ENCODE data around the gene ZNF672.
"Not testable (repeated sequence)": the region's sequence is repeated elsewhere in the genome, so short reads cannot be mapped to it uniquely, and the experiment has no call there.

Gene ZNF672

DNA sequence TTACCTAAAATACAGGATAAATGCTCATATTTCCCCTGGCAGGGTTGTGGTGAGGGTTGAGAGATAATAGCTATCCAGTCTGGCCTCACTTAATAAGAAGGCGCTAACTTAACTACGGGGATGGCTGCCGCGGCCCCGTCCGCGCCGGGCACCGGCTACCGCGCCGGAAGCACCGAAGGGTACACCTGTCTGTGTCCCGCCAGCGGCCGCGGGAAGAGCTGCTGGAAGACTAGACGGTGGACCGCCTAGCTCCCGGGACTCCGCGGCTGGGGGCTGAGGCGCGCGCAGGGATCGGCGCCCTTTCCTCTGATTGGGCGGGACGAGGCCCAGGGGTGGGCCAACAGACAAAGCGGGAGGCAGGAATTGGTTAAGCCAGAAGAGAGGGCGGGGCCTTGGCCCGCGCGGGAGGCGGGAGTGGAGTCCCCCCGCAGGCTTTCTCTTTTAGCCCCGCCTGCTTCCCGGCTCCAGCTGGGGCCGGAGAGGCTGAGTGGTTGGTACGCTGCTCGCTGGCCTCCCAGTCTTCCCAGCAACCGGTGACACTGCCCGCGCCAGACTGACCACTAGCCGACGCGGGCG is at the start of gene ZNF672:
ZNF672 (plus strand) TSS at position 444 of the 576 bp plus-strand sequence. CDS start 9,051 bp downstream, outside the sequence.
- peaks cover 18% of the 10 kb centered on the region for H3K4me1 Mint-ChIP-seq (ENCODE audit: low read depth)
- H3K4me3 Mint-ChIP-seq, result no peak within 1 kb of the TSS
- H3K27ac Mint-ChIP-seq, result peak within 1 kb of the TSS; percentile 93
- H3K36me3 Mint-ChIP-seq (ENCODE audit: low read depth), result no peaks in the 10 kb centered on the region
- H3K27me3 Mint-ChIP-seq (ENCODE audit: low read depth), result no peaks in the 10 kb centered on the region
- no peaks in the 10 kb centered on the region for H3K9me3 Mint-ChIP-seq

DNA sequence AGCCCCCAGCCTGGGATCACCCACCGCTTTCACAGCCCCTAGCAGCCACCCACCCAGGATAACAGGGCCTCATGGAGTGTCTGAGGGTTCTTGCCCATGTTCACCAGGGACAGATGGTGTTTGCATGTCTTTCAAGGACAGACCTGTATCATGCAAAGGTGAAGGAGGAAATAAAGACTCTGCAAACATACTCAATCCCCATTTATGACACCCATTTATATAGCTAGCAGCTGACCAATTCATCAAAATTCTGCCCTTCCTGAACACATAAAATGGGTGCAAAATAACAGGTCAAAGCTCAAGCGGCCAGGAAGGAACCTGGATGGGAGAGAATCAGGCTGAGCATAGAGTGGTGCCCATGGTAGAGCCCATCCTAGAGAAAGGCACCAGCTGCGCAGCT is 49.7 kb upstream of the ZNF672 start:
- H3K9me3 Mint-ChIP-seq, result no peaks in the 10 kb centered on the region
- no peaks in the 10 kb centered on the region for H3K4me1 Mint-ChIP-seq (ENCODE audit: low read depth)
- H3K27ac Mint-ChIP-seq, result no peak overlapping the region
- H3K36me3 Mint-ChIP-seq (ENCODE audit: low read depth), result no peaks in the 10 kb centered on the region
- H3K4me3 Mint-ChIP-seq, result no peak overlapping the region
- H3K27me3 Mint-ChIP-seq (ENCODE audit: low read depth), result peaks cover 6% of the 10 kb centered on the region

- H3K27me3 Mint-ChIP-seq (ENCODE audit: low read depth); H3K36me3 Mint-ChIP-seq (ENCODE audit: low read depth); H3K27ac Mint-ChIP-seq; H3K4me3 Mint-ChIP-seq; H3K4me1 Mint-ChIP-seq (ENCODE audit: low read depth); H3K9me3 Mint-ChIP-seq: not testable (repeated sequence)
These were observed 48.7 kb upstream of the ZNF672 start for GRCh38 chr1:248789337-248789736.

DNA sequence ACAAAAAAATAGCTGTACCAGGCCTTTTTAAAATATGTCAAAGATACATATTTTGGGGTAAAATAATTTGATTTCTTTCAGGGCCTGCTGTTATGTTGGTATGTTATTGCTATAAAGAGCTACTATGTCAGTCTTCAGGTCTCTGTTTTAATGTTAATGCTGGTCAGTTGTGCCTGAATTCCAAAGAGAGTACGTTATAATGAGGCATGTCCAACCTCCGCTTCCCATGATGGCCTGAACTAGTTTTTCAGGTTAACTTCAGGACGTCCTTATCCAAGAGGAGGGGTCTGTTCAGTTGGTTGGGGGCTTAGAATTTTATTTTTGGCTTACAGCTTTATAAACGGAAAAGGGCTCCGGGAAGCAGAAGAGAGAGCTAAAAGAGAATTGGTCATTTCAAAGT is 47.6 kb upstream of the ZNF672 start:
- H3K9me3 Mint-ChIP-seq, result peaks cover 4% of the 10 kb centered on the region
- H3K36me3 Mint-ChIP-seq (ENCODE audit: low read depth), result peaks cover 2% of the 10 kb centered on the region
- H3K4me1 Mint-ChIP-seq (ENCODE audit: low read depth), result peaks cover 4% of the 10 kb centered on the region
- H3K27ac Mint-ChIP-seq, result no peak overlapping the region
- no peak overlapping the region for H3K4me3 Mint-ChIP-seq
- H3K27me3 Mint-ChIP-seq (ENCODE audit: low read depth), result peaks cover 6% of the 10 kb centered on the region

DNA sequence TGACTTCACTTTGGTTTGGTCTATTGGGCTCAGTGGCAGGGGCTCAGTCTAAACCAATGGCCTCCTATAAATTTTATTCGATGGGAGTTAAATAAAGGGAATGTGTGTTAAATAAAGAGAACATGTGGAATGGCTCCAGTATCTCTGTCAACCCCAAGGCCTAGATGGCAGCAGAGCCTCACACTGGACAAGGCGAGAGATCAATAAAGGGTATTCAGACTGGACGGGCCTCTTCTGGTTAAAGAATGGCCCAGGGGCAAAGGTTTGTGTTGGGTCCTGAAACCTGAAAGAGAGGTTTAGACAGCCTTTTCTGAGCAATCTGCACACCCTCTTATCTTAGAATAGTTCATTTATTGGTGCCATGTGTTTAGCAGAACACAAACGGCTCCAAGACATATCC is 47.0 kb upstream of the ZNF672 start:
- Mint-ChIP-seq H3K27me3 (ENCODE audit: low read depth) (peaks cover 6% of the 10 kb centered on the region), H3K9me3 (peaks cover 4% of the 10 kb centered on the region), H3K36me3 (ENCODE audit: low read depth) (peaks cover 2% of the 10 kb centered on the region), H3K27ac (no peak overlapping the region), H3K4me3 (no peak overlapping the region), H3K4me1 (ENCODE audit: low read depth) (peaks cover 4% of the 10 kb centered on the region)

GRCh38 chr1:248792342-248792741 is 45.7 kb upstream of the ZNF672 start:
- H3K4me1 Mint-ChIP-seq (ENCODE audit: low read depth), result peaks cover 4% of the 10 kb centered on the region
- H3K4me3 Mint-ChIP-seq, result no peak overlapping the region
- H3K9me3 Mint-ChIP-seq, result peaks cover 4% of the 10 kb centered on the region
- H3K36me3 Mint-ChIP-seq (ENCODE audit: low read depth), result peaks cover 2% of the 10 kb centered on the region
- H3K27ac Mint-ChIP-seq, result no peak overlapping the region
- H3K27me3 Mint-ChIP-seq (ENCODE audit: low read depth), result peaks cover 7% of the 10 kb centered on the region

GRCh38 chr1:248793592-248793991 is 44.4 kb upstream of the ZNF672 start:
- Mint-ChIP-seq H3K27me3 (ENCODE audit: low read depth) (peaks cover 18% of the 10 kb centered on the region), H3K27ac (no peak overlapping the region), H3K4me1 (ENCODE audit: low read depth) (peaks cover 4% of the 10 kb centered on the region), H3K36me3 (ENCODE audit: low read depth) (peaks cover 2% of the 10 kb centered on the region), H3K4me3 (no peak overlapping the region), H3K9me3 (peaks cover 4% of the 10 kb centered on the region)

GRCh38 chr1:248794663-248795062 is 43.4 kb upstream of the ZNF672 start:
- not testable (repeated sequence) for H3K36me3 Mint-ChIP-seq (ENCODE audit: low read depth); H3K4me1 Mint-ChIP-seq (ENCODE audit: low read depth); H3K27ac Mint-ChIP-seq; H3K9me3 Mint-ChIP-seq; H3K4me3 Mint-ChIP-seq
- peaks cover 15% of the 10 kb centered on the region for H3K27me3 Mint-ChIP-seq (ENCODE audit: low read depth)

DNA sequence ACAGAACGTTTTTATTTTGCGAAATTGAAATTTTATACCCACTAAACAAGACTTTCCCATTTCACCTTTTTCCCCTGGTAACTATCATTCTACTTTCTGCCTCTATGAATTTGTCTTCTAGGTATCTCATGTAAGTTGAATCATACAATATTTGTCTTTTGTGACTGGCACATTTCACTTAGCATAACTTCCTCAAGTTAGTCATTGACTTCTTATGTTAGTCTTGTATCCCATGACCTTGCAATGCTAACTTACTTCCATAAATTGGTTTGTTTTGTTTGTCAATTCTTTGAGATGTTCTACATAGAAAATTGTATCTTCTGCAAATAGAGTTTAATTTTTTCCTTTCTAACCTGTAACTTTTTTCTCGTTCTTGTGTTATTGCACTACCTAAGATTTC is 39.2 kb upstream of the ZNF672 start:
- H3K9me3 Mint-ChIP-seq, result peaks cover 4% of the 10 kb centered on the region
- H3K4me1 Mint-ChIP-seq (ENCODE audit: low read depth), result peaks cover 2% of the 10 kb centered on the region
- H3K27ac Mint-ChIP-seq, result no peak overlapping the region
- no peak overlapping the region for H3K4me3 Mint-ChIP-seq
- peaks cover 18% of the 10 kb centered on the region for H3K27me3 Mint-ChIP-seq (ENCODE audit: low read depth)
- peaks cover 2% of the 10 kb centered on the region for H3K36me3 Mint-ChIP-seq (ENCODE audit: low read depth)

- Mint-ChIP-seq H3K27me3 (ENCODE audit: low read depth) (peaks cover 15% of the 10 kb centered on the region), H3K36me3 (ENCODE audit: low read depth) (no peaks in the 10 kb centered on the region), H3K4me1 (ENCODE audit: low read depth) (peaks cover 4% of the 10 kb centered on the region), H3K9me3 (no peaks in the 10 kb centered on the region), H3K27ac (no peak overlapping the region), H3K4me3 (no peak overlapping the region)
These were observed 37.6 kb upstream of the ZNF672 start for GRCh38 chr1:248800459-248800858.

- Mint-ChIP-seq H3K9me3 (no peaks in the 10 kb centered on the region), H3K4me3 (no peak overlapping the region), H3K27me3 (ENCODE audit: low read depth) (peaks cover 13% of the 10 kb centered on the region), H3K27ac (no peak overlapping the region), H3K36me3 (ENCODE audit: low read depth) (no peaks in the 10 kb centered on the region), H3K4me1 (ENCODE audit: low read depth) (peaks cover 4% of the 10 kb centered on the region)
These were observed 35.6 kb upstream of the ZNF672 start for GRCh38 chr1:248802454-248802853.

GRCh38 chr1:248803501-248803900 is 34.5 kb upstream of the ZNF672 start:
- H3K27me3 Mint-ChIP-seq (ENCODE audit: low read depth); H3K36me3 Mint-ChIP-seq (ENCODE audit: low read depth); H3K4me3 Mint-ChIP-seq; H3K9me3 Mint-ChIP-seq; H3K4me1 Mint-ChIP-seq (ENCODE audit: low read depth); H3K27ac Mint-ChIP-seq: not testable (repeated sequence)

DNA sequence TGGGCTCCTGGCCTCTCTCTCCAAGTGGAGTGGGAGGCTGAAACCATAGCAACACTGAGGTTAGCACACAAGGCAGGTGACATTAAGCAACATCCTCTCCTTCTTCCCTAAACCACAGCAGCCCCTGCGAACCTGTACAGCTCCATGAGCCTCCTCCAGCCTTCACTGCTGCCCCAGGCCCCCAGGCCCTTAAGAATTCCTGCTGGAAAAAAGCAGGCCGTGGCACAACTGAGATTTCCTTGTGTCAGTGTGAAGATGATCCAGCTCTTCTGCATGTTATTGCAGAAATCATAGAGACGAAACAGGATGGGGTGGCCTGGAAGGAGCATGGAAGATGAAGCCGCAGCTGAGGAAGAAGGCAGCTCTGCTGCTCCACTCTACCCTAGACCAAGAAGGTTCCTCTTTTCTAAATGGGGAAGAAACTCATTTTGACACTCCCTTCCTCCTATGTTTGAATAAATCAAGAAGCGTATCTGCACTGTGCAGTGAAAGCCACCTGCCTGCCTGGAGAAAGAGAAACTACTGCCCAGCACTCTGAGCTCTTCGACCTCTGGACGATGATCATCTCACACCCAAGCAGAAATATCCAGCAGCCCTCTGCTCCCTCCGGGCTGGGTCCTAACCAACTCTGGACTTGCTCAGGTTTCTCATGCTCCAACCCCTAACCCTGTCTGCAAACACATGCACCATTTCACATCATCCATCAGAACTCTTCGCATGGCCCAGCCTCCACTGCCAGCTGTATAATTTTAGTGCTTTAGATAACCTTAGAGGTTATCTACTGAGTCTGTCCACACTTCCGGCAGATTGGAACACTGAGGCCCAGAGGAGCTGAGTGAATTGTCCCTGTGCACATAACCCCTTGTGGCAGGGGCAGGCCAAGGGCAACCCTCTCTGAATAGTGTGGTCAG is 33.0 kb upstream of the ZNF672 start:
- Mint-ChIP-seq H3K27ac (no peak overlapping the region), H3K4me1 (ENCODE audit: low read depth) (peaks cover 4% of the 10 kb centered on the region), H3K36me3 (ENCODE audit: low read depth) (no peaks in the 10 kb centered on the region), H3K27me3 (ENCODE audit: low read depth) (peaks cover 3% of the 10 kb centered on the region), H3K4me3 (no peak overlapping the region), H3K9me3 (no peaks in the 10 kb centered on the region)

DNA sequence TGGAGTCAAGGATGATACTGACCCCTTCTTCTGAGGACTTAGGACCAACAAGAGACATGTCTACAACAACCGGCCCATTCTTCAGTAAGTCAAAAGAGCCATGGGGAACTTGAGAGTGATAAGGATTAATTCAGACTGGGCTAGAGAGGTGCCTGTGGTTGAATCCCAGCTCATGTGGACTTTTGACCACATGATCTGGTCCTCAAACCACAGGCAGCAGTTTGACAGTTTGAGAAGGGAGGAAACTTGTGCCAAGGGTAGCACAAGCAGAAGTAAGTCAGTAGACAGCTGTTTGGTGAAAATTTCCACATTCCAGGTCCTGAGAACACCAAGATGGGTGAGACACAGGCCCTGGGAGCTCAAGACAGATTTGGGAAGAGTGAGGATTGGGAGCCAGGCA is 32.1 kb upstream of the ZNF672 start:
- Mint-ChIP-seq H3K36me3 (ENCODE audit: low read depth) (no peaks in the 10 kb centered on the region), H3K27me3 (ENCODE audit: low read depth) (peaks cover 3% of the 10 kb centered on the region), H3K4me1 (ENCODE audit: low read depth) (peaks cover 4% of the 10 kb centered on the region), H3K9me3 (no peaks in the 10 kb centered on the region), H3K27ac (no peak overlapping the region), H3K4me3 (no peak overlapping the region)

DNA sequence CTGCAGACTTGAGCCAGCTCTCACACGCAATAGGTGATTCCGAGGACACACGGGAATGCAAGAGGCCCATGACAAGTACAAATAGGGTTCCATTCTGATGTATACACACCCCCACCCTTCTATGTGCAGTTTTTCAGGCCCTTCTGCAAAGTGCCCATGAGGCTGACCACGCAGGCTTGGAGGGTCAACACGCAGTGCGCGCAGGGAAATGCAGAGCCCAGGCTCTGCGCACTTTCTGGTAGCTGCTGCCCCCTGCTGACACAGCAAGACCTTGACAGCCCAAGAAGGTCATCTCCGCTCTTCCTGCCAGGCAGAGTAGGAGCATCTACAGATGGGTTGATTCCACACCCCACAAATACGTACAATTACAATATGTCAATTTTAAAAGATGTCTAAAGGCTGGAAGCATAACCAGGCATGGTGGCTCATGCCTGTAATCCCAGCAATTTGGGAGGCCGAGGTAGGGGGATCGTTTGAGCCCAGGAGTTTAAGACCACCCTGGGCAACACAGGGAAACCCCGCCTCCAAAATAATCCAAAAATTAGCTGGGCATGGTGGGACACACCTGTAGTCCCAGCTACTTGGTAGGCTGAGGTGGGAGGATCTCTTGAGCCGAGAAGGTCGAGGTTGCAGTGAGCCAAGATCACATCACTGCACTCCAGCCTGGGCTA is 30.8 kb upstream of the ZNF672 start:
- no peak overlapping the region for H3K4me3 Mint-ChIP-seq
- H3K36me3 Mint-ChIP-seq (ENCODE audit: low read depth), result peaks cover 6% of the 10 kb centered on the region
- H3K27me3 Mint-ChIP-seq (ENCODE audit: low read depth), result no peaks in the 10 kb centered on the region
- no peak overlapping the region for H3K27ac Mint-ChIP-seq
- H3K4me1 Mint-ChIP-seq (ENCODE audit: low read depth), result peaks cover 4% of the 10 kb centered on the region
- H3K9me3 Mint-ChIP-seq, result no peaks in the 10 kb centered on the region
